ENCODE data around the gene CYBC1.

CYBC1 gene

GRCh38 chr17:82450357-82451106, at the start of gene CYBC1:
TSS of gene CYBC1 (minus strand) at chr17:82450752. CDS start at chr17:82449254, 1,498 bp downstream.
- no peak for FAIRE-seq

- no peak for FAIRE-seq
Observed at GRCh38 chr17:82497483-82498405, 47.2 kb upstream of the CYBC1 start.

- no peak for FAIRE-seq
Observed at GRCh38 chr17:82496529-82497434, 46.2 kb upstream of the CYBC1 start.

GRCh38 chr17:82495844-82496528, 45.4 kb upstream of the CYBC1 start:
- no peak for FAIRE-seq

DNA sequence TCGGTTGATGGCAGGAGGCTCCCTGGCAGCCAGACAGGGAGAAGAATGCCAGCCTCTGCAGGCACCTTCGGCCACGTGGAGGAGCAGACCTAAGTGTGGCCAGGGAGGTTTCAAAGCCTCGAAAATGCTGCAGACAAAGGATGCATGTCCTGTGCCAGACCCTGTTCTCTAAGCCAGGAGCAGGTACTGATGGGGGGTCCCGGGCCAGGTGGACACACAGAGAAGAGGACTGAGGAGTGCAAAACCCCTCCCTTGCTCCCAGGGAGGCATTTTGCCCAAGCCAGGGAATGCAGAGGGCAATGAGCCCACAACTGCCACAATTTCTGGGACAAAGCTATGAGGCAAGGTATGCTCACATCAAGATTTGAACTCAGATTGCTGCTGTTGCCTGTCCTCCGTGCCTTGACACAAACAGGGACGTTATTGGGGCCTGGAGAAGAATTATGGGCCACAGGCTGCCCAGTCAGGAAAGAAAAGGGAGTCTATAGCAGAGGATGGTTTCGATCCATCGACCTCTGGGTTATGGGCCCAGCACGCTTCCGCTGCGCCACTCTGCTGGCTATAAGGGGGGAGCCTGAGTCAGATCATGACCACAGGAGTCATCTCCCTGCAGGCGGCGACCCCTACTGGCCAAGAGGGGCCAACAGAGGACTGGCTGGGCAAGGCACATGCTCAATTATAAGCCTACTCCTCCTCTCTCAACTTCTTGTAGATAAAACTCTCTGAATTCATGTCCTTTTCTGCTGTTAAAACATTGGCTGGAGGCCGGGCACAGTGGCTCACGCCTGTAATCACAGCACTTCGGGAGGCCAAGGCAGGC, 43.9 kb upstream of the CYBC1 start:
- FAIRE-seq: no peak

DNA sequence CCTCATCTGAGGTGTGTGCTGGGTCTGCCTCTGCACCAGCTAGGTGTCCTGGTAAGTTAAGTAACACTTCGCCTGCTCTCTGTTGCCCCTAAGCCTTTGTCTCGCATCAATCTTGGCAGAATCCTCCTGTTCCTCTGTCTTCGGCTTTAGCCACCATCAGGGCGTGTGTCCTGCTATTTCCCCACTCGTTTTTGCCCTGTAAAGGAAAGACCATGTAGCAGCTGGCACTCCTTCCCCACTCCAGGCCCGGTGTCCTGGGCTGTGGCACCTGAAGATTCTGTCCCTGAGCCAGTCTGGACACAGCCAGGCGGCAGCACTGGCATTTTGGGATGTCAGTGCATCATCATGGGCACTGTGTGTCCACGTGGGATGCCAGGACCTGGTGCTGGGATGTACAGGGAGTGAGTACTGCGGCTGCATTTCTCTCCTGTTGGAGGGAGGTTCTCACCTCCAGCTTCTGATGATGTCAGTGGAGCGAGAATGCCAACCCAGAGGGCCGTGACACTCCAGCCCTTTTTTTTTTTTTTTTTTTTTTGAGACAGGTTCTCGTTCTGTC, 42.8 kb upstream of the CYBC1 start:
- FAIRE-seq: no peak

DNA sequence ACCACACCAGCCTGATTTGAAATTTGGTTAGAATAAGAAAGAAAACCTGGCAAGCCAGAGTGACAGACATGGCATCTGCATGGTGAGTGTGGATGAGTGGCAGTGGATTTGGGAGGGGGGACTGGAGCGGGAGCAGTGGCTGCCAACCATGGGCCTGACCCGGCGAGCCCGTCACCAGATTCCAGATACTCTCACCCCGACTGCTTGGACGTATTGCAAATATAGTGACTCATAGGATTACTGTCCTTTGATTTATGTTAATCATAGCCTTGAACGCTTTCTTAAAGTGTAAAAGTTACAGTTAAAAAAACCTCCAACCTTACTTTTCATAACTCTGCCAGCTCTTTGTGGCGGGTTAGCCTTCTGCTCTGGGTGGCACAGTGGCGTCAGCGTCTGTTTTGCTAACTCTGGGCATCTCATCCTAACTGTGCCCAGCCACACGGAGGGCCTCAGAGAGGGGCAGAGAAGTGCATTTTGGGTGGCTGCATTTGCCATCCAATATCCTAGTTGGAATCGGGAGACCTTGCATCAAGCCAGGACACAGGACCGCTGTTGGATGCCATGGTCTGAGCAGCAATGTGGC, 42.2 kb upstream of the CYBC1 start:
- FAIRE-seq: no peak

GRCh38 chr17:82491533-82491932, 41.0 kb upstream of the CYBC1 start:
- no peak for FAIRE-seq

GRCh38 chr17:82491196-82491530, 40.6 kb upstream of the CYBC1 start:
- FAIRE-seq: no peak

GRCh38 chr17:82490512-82491195, 40.1 kb upstream of the CYBC1 start:
- no peak for FAIRE-seq

DNA sequence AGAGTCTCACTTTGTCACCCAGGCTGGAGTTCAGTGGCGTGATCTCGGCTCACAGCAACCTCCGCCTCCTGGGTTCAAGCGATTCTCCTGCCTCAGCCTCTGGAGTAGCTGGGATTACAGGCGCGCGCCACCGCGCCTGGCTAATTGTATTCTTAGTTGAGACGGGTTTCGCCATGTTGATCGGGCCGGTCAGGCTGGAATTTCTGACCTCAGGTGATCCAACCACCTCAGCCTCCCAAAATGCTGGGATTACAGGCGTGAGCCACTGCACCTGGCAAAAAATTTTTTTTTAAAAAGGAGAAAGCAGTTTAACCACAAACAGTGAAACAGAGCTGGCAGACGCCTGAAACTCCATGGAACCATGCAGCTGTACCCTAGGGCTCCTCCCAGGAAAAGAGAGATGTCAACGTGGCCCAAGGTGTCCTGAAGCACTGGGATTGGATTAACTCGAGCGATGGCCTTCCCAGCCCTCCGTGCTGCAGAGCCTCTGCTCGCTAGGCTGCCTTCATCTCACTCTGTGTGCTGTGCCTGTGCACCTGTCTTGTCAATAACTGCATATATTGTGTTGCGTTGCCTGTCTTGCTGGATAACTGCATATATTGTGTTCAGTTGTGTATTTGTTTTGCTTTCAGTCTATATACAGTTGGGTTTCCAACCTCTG, 39.4 kb upstream of the CYBC1 start:
- FAIRE-seq: no peak

DNA sequence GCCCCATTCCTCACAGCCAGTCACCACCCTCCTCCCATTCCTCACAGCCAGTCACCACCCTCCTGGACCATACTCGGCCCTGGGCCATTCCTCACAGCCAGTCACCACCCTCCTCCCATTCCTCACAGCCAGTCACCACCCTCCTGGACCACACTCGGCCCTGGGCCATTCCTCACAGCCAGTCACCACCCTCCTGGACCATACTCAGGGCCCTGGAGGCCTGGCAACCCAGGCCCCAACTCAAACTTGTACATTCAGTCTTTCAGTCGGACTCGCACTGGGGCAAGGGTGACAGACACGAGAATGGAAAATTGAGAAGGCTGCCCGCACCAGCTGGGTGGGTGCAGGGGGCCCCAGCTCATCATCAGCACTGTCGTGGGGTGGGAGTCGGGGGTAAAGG, 38.6 kb upstream of the CYBC1 start:
- FAIRE-seq: no peak

DNA sequence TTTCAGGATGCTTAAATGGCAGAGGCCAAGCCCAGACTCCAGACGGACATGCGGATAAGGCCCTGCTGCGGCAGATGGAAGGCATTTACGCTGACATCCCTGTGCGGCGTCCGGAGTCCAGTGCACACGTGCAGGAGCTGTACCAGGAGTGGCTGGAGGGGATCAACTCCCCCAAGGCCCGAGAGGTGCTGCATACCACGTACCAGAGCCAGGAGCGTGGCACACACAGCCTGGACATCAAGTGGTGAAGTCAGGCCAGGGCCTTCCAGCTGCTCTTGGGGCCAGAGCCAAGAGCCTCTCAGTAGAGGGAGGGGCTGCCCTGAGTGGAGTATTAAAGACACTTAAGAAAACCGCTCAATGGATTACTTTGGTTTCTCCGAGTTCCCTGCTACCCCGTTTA, 37.4 kb upstream of the CYBC1 start:
- FAIRE-seq: no peak

GRCh38 chr17:82486231-82487094, 35.9 kb upstream of the CYBC1 start:
- no peak for FAIRE-seq

DNA sequence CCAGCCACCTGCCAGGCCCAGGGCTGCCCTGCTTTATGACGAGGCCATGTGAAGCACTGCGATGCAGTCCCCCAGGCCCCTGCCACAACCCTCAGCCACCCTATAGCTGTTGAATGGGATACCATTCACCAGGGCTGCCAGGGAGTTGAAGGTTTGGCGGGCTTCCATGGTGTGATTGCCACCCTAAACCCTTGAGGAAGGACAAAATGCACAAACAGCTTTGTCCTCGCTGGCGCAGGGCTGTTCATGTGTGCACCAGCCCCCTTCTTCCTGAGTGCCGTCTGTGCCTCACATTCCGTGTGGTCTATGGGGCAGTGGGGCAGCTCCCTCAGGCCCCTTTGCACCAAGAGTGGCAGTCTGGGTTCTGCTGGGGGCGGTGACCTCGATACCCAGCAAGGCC, 33.3 kb upstream of the CYBC1 start:
- no peak for FAIRE-seq

DNA sequence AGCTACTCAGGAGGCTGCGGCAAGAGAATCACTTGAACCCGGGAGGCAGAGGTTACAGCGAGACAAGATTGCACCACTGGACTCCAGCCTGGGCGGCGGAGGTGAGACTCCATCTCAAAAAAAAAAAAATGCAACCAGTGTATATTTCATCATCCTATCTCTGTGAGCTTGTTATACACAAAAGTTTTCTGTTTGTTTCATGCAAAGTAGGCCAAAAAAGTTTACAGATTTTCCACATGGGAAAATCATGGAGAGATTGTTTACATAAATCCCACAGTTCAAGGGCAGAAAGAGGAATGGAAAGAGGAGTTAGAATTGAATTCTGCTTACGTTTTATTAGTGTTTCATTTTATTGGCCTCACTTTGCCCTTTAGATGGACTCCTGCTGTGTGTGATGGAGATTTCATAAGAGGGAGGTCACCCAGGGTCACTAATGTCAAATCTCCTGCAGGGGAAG, 32.7 kb upstream of the CYBC1 start:
- FAIRE-seq: no peak

DNA sequence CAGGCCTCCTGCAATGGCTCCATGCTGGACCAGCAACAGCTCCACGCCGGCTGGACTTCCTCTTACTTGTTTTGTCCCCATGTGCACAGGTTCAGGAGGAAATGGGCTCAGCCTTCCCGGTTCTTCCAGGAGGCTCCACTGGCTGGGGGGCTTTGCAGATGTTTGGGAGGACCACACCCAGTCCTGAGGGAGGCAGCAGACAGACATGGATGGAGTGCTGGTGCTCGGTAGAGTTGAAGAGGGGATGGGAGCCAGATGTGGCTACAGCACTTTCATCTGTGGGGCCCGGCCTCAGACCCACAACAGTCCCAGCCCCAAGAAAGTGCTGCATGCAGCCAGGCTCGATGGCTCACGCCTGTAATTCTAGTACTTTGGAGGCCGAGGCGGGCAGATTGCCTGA, 29.8 kb upstream of the CYBC1 start:
- FAIRE-seq: no peak

DNA sequence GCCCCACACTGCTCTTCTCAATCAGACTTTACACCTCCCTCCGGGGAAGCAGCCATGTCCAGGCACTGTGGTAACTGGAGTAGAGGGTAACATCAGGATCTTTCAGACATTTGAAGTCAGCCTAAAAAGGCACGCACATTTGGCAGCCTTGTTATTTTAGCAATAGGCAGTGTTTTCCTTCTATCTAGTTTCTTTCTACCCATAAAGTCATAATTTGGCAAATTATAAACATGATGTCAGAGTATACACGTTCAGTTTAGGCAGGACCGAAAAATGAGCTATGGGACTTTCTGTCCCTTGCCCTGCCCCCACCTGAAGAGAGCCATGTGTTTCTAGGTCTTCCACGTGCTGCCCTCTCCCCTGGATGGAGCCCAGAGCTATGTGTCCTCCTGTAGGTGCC, 29.1 kb upstream of the CYBC1 start:
- FAIRE-seq: no peak

Data from colon (tissue), 2 donors.